Measurements from ENCODE around the gene PMEL. TPM values are rescaled to one million over a fixed set of nuclear protein-coding genes. Genes with fewer than 3 reads are reported as not detected.
A peak's percentile ranks its signal among the peaks of the same experiment; 100 is the strongest.
"Not testable (repeated sequence)": the region's sequence is repeated elsewhere in the genome, so short reads cannot be mapped to it uniquely, and the experiment has no call there.

Gene PMEL
- total RNA-seq, 1 experiment from 2014 or later, result 2.0 TPM

- Histone ChIP-seq H3K79me2 (ENCODE audit: low read length) (peaks cover 84% of the 10 kb centered on the region), H3K27ac (ENCODE audit: low read length) (peak overlapping the region; percentile 33; the same call in 1 of the 2 replicates), H3K4me3 (ENCODE audit: low read length) (no peak overlapping the region), H3K36me3 (ENCODE audit: low read depth, low read length) (no peaks in the 10 kb centered on the region), H3K9me3 (ENCODE audit: low read length) (no peaks in the 10 kb centered on the region), H3K9me2 (replicated peaks; ENCODE audit: low read length) (no peaks in the 10 kb centered on the region), H3F3A (ENCODE audit: low read length, unreplicated experiment) (peaks cover 6% of the 10 kb centered on the region), H3K4me2 (ENCODE audit: low read length) (no peak overlapping the region), H4K20me1 (ENCODE audit: low read length) (no peaks in the 10 kb centered on the region), H3K4me1 (ENCODE audit: insufficient read depth, low read length) (peaks cover 36% of the 10 kb centered on the region), H2AFZ (ENCODE audit: low read length) (no peak overlapping the region), H3K27me3 (ENCODE audit: low read length) (no peaks in the 10 kb centered on the region), H3K9ac (ENCODE audit: low read length) (no peak overlapping the region)
- no peak for TF ChIP-seq EZH2 (IDR thresholded peaks at IDR 0.05; ENCODE audit: low read length, unreplicated experiment)
- TF ChIP-seq, protein P1, sequence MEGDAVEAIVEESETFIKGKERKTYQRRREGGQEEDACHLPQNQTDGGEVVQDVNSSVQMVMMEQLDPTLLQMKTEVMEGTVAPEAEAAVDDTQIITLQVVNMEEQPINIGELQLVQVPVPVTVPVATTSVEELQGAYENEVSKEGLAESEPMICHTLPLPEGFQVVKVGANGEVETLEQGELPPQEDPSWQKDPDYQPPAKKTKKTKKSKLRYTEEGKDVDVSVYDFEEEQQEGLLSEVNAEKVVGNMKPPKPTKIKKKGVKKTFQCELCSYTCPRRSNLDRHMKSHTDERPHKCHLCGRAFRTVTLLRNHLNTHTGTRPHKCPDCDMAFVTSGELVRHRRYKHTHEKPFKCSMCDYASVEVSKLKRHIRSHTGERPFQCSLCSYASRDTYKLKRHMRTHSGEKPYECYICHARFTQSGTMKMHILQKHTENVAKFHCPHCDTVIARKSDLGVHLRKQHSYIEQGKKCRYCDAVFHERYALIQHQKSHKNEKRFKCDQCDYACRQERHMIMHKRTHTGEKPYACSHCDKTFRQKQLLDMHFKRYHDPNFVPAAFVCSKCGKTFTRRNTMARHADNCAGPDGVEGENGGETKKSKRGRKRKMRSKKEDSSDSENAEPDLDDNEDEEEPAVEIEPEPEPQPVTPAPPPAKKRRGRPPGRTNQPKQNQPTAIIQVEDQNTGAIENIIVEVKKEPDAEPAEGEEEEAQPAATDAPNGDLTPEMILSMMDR (conservative IDR thresholded peaks at IDR 0.05; ENCODE audit: low read depth, low read length), result no peak
- no peak for TF ChIP-seq EZH2phosphoT487 (IDR thresholded peaks at IDR 0.05; ENCODE audit: borderline replicate concordance, low read length)
- ChIA-PET POLR2A (ENCODE audit: unreplicated experiment) (interaction anchor here (0.6 kb wide), 1 partner anchor 104 kb away, joined by 3 read pairs; the partner anchor contains the start of genes ORMDL2 and SARNP), CTCF (no interaction called here)
- DNase-seq (peak; percentile 54), ATAC-seq (no peak; the same call in 1 of the 2 replicates)
- no TSS peak for BruUV-seq (replicated peaks)
- intact Hi-C loops (cut with micrococcal nuclease), result no loop called here
Observed at GRCh38 chr12:55922126-55922525, 43.7 kb downstream of the PMEL start.

GRCh38 chr12:55919032-55919431 lies 46.8 kb downstream of the PMEL start:
- peak; percentile 99 for ATAC-seq
- DNase-seq, result peak; percentile 83
- Histone ChIP-seq H3K4me1 (ENCODE audit: insufficient read depth, low read length) (peaks cover 38% of the 10 kb centered on the region), H3K79me2 (ENCODE audit: low read length) (peaks cover 85% of the 10 kb centered on the region), H3K27ac (ENCODE audit: low read length) (peak overlapping the region; percentile 23), H3K4me2 (ENCODE audit: low read length) (peak overlapping the region; percentile 50)
- H3K27me3 ChIP-seq (ENCODE audit: low read length); H3K9me2 ChIP-seq (replicated peaks; ENCODE audit: low read length); H3K36me3 ChIP-seq (ENCODE audit: low read depth, low read length); intact Hi-C loops (cut with micrococcal nuclease); H3F3A ChIP-seq (ENCODE audit: low read length, unreplicated experiment); H3K9me3 ChIP-seq (ENCODE audit: low read length); BruUV-seq (replicated peaks); H2AFZ ChIP-seq (ENCODE audit: low read length); H4K20me1 ChIP-seq (ENCODE audit: low read length); CTCF ChIA-PET; H3K9ac ChIP-seq (ENCODE audit: low read length); POLR2A ChIA-PET (ENCODE audit: unreplicated experiment); H3K4me3 ChIP-seq (ENCODE audit: low read length): not testable (repeated sequence)

- no peaks in the 10 kb centered on the region for H3K9me3 ChIP-seq (ENCODE audit: low read length)
- no peak overlapping the region for H2AFZ ChIP-seq (ENCODE audit: low read length)
- ChIA-PET CTCF (interaction anchor here (0.6 kb wide), 2 partner anchors 27 to 171 kb away, joined by 3 to 4 read pairs; no protein-coding TSS in a partner anchor), POLR2A (ENCODE audit: unreplicated experiment) (no interaction called here)
- no peak overlapping the region for H3K9ac ChIP-seq (ENCODE audit: low read length)
- TF ChIP-seq EZH2 (IDR thresholded peaks at IDR 0.05; ENCODE audit: low read length, unreplicated experiment) (no peak), EZH2phosphoT487 (IDR thresholded peaks at IDR 0.05; ENCODE audit: borderline replicate concordance, low read length) (no peak)
- TF ChIP-seq, protein P1 (conservative IDR thresholded peaks at IDR 0.05; ENCODE audit: low read depth, low read length), result no peak
- H4K20me1 ChIP-seq (ENCODE audit: low read length), result no peaks in the 10 kb centered on the region
- intact Hi-C loops (cut with micrococcal nuclease), result no loop called here
- H3K27ac ChIP-seq (ENCODE audit: low read length), result no peak overlapping the region
- H3K79me2 ChIP-seq (ENCODE audit: low read length), result peaks cover 56% of the 10 kb centered on the region
- H3K27me3 ChIP-seq (ENCODE audit: low read length), result no peaks in the 10 kb centered on the region
- H3K4me1 ChIP-seq (ENCODE audit: insufficient read depth, low read length), result peaks cover 28% of the 10 kb centered on the region
- no peak for DNase-seq
- H3K9me2 ChIP-seq (replicated peaks; ENCODE audit: low read length), result no peaks in the 10 kb centered on the region
- H3F3A ChIP-seq (ENCODE audit: low read length, unreplicated experiment), result peaks cover 3% of the 10 kb centered on the region
- H3K36me3 ChIP-seq (ENCODE audit: low read depth, low read length), result peaks cover 8% of the 10 kb centered on the region; the same call in 1 of the 2 replicates
- BruUV-seq (replicated peaks), result no TSS peak
- no peak overlapping the region for H3K4me3 ChIP-seq (ENCODE audit: low read length)
- ATAC-seq, result no peak
- no peak overlapping the region for H3K4me2 ChIP-seq (ENCODE audit: low read length)
Observed at GRCh38 chr12:55915482-55915859, 50.4 kb downstream of the PMEL start.

Data from PC-3 (cell line).